Right lobe of liver (tissue), 6 donors: ENCODE measurements around the gene NF1. TPM values are rescaled to one million over a fixed set of nuclear protein-coding genes. Genes with fewer than 3 reads are reported as not detected.
"Not testable (repeated sequence)": the region's sequence is repeated elsewhere in the genome, so short reads cannot be mapped to it uniquely, and the experiment has no call there.

Experiments used
- ATAC-seq, 4 donors: fragments of 200-7000 bp; cut with Tn5 transposase; one replicate each; pipeline ENCODE4 v1.9.1; 2020; ENCODE audit warnings: mild to moderate bottlenecking in 4 of 4, moderate library complexity in 4 of 4
- DNase-seq, 3 donors: peaks; one replicate each; pipeline ENCODE4 v3.0.0-alpha.2; 2020
- H3K27ac ChIP-seq, 3 donors: fragments of 200-600 bp; one replicate each; pipeline ENCODE4 v1.8.0; 2022
- H3K27me3 ChIP-seq, 2 donors: fragments of 200-600 bp; one replicate each; pipeline ENCODE4 v1.8.0; 2022
- H3K36me3 ChIP-seq, 4 donors: fragments of 200-600 bp; sonication (generic) in 1 of 4; one replicate each; pipeline versions ENCODE4 v1.5.1 to v1.8.0; 2017 to 2022; ENCODE audit warnings: control low read depth in 1 of 4
- H3K4me1 ChIP-seq, 4 donors: fragments of 200-600 bp; sonication (generic) in 1 of 4; one replicate each; pipeline versions ENCODE4 v1.5.1 to v1.8.0; 2017 to 2022; ENCODE audit warnings: control low read depth in 1 of 4
- H3K4me3 ChIP-seq, 3 donors: fragments of 200-600 bp; one replicate each; pipeline ENCODE4 v1.8.0; 2022
- H3K9me3 ChIP-seq, 4 donors: fragments of 200-600 bp; sonication (generic) in 1 of 4; one replicate each; pipeline versions ENCODE4 v1.5.1 to v1.8.0; 2017 to 2022; ENCODE audit warnings: control low read depth in 1 of 4
- CTCF ChIP-seq, 4 donors: fragments of 200-600 bp in 3 of 4; fragments of 450-650 bp in 1 of 4; IDR thresholded peaks; one replicate each; pipeline versions ENCODE4 v1.5.1 to v1.8.0; 2016 to 2022; ENCODE audit warnings: antibody characterized with exemption in 4 of 4, mild to moderate bottlenecking in 2 of 4
- POLR2A ChIP-seq: fragments of 450-650 bp; IDR thresholded peaks from one replicate; pipeline ENCODE4 v1.6.1; 2017; ENCODE audit warnings: antibody characterized with exemption, mild to moderate bottlenecking
- WGBS: methylation state at CpG from one replicate; pipeline ENCODE4 v1.1.6; 2018; ENCODE audit warnings: low coverage, low lambda C conversion rate; ENCODE audit not compliant: insufficient coverage; ENCODE audit errors: missing lambda C conversion rate; 5-methylcytosine and 5-hydroxymethylcytosine counted together
- intact Hi-C, 2 donors: fragments of 100-400 bp; cut with DNase I; formaldehyde crosslinking; loops; one replicate each; pipeline versions ENCODE4 v1.11.2 to v1.14.1; 2022
- total RNA-seq, 6 experiments: library from RNA; depleted of rRNA in 2 of 6; stranded (reverse); fragments of >200 nt in 2 of 6; fragmentation: NEBNext Ultra II Directional in 3 of 6; extraction: Animal tissue kit (Norgen Biotek cat#: 25700) in 3 of 6; gene quantifications; one replicate each; pipeline versions ENCODE4 v1.1.0 to v1.2.4, GENCODE V29; 2016 to 2023
- donor health status: DM: no; HTN: yes; CAD: no.
- donor health status: DM: no; HTN: no; CAD: no.
- donor health status: DM: no; HTN: no; CAD: no.
- donor health status: DM: no; HTN: yes; CAD: no.
- donor health status: DM: no; HTN: yes; CAD: no.

The NF1 gene
- total RNA-seq, 6 experiments from 2014 or later, result 26.6 to 35.3 (median 30.0) TPM

DNA sequence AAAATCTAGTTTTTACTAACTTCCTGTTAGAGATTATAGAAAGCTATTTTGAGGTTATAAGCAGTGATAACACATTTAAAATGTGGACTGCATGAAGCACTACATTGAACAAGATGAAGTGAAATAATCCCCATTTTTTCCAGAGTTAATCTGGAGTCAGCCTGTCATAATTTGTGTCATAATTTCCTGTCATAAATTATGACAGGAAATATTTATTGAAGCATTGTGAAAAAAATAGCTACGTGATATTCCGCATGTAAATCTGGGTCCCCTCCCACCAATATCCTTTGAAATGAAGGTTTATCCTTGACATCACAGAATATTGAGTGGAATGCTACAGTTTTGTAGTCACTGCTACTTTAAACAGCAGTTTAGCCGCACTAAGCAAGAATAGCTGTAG is 162.2 kb downstream of the NF1 start:
- Histone ChIP-seq H3K4me1 (no peaks in the 10 kb centered on the region), H3K27me3 (no peaks in the 10 kb centered on the region), H3K36me3 (peaks cover 0 to 19% (median 0%) of the 10 kb centered on the region in 4 donors), H3K27ac (no peak overlapping the region), H3K9me3 (no peaks in the 10 kb centered on the region), H3K4me3 (no peak overlapping the region)
- TF ChIP-seq POLR2A (no peak), CTCF (IDR thresholded peaks at IDR 0.05) (no peak)
- WGBS, result 73% methylated on average over 3 of the region's 3 CpGs
- no peak for DNase-seq
- intact Hi-C loops, result no loop called here
- ATAC-seq, result peak in 2 of 4 donors; percentile 28 to 48

GRCh38 chr17:31260151-31260550 is 165.4 kb downstream of the NF1 start:
- no peak for TF ChIP-seq POLR2A
- no peak for TF ChIP-seq CTCF (IDR thresholded peaks at IDR 0.05)
- no peaks in the 10 kb centered on the region for H3K27me3 ChIP-seq
- WGBS, result 95% methylated on average over 3 of the region's 3 CpGs
- no peak for ATAC-seq
- no peak overlapping the region for H3K27ac ChIP-seq
- H3K4me3 ChIP-seq, result no peak overlapping the region
- DNase-seq, result no peak
- no peaks in the 10 kb centered on the region for H3K4me1 ChIP-seq
- H3K36me3 ChIP-seq, result peaks cover 0 to 19% (median 0%) of the 10 kb centered on the region in 4 donors
- H3K9me3 ChIP-seq, result no peaks in the 10 kb centered on the region
- intact Hi-C loops, result no loop called here

DNA sequence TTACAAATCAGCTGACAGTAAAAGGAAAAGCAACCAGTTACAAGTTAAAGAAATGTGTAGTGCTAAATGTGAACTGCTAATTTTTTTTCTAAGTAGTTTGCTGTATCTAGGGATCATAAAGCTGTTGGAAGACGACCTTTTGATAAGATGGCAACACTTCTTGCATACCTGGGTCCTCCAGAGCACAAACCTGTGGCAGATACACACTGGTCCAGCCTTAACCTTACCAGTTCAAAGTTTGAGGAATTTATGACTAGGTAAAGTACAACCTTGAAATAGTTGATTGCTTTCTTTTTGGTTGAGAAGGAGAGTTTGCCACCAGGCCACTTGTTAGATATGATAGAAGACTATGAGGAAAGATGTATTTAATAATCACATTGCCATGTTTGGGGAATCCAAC is 166.8 kb downstream of the NF1 start:
- ATAC-seq (no peak), DNase-seq (no peak)
- 71% methylated on average over 1 of the region's 1 CpG for WGBS
- H3K36me3 ChIP-seq, result peaks cover 0 to 19% (median 0%) of the 10 kb centered on the region in 4 donors
- no peaks in the 10 kb centered on the region for H3K4me1 ChIP-seq
- TF ChIP-seq POLR2A, result no peak
- no peak for TF ChIP-seq CTCF (IDR thresholded peaks at IDR 0.05)
- intact Hi-C loops, result no loop called here
- no peak overlapping the region for H3K27ac ChIP-seq
- no peaks in the 10 kb centered on the region for H3K27me3 ChIP-seq
- H3K9me3 ChIP-seq, result no peaks in the 10 kb centered on the region
- H3K4me3 ChIP-seq, result no peak overlapping the region

- H3K27me3 ChIP-seq, H3K4me3 ChIP-seq, DNase-seq, H3K27ac ChIP-seq, H3K9me3 ChIP-seq, intact Hi-C loops, H3K4me1 ChIP-seq, ATAC-seq: not testable (repeated sequence)
- WGBS, result 100% methylated on average over 1 of the region's 1 CpG
- peaks cover 0 to 19% (median 0%) of the 10 kb centered on the region in 4 donors for H3K36me3 ChIP-seq
These were observed 168.1 kb downstream of the NF1 start for GRCh38 chr17:31262923-31263322.

DNA sequence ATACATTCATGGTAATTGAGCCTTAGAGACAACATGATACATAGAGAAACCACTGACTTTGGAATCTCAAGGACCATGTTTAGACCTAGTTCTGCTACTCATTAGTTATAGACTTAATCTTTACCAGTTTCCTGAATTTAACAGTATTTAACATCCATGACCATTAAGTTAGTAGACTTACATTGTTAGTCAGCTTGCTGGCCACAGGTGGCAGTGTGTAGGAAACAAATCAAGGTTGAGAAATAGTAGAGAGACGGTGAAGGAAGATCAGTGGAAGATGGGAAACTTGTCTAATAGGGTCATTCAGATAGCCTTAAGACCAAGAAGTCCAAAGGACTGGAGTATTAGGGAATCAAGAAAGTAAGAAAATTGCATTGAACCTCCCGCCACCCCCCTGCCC is 171.3 kb downstream of the NF1 start:
- DNase-seq (no peak), ATAC-seq (no peak)
- Histone ChIP-seq H3K9me3 (no peaks in the 10 kb centered on the region), H3K36me3 (no peaks in the 10 kb centered on the region), H3K4me1 (peaks cover 0 to 5% (median 0%) of the 10 kb centered on the region in 4 donors), H3K27me3 (no peaks in the 10 kb centered on the region), H3K4me3 (no peak overlapping the region), H3K27ac (no peak overlapping the region)
- TF ChIP-seq CTCF (IDR thresholded peaks at IDR 0.05) (peak in 2 of 4 donors; percentile 8 to 12), POLR2A (no peak)
- 90% methylated on average over 2 of the region's 2 CpGs for WGBS
- intact Hi-C loops, result no loop called here
